K562 (cell line): ENCODE measurements around the gene CCDC192. TPM values are rescaled to one million over a fixed set of nuclear protein-coding genes. Genes with fewer than 3 reads are reported as not detected.
"Not testable (repeated sequence)": the region's sequence is repeated elsewhere in the genome, so short reads cannot be mapped to it uniquely, and the experiment has no call there.

Experiments
- CXXC5 ChIP-seq: fragments of 250-450 bp; sonication (Bioruptor Pico); IDR thresholded peaks from 2 replicates; pipeline ENCODE4 v1.8.0; 2022; ENCODE audit warnings: inconsistent platforms, mild to moderate bottlenecking, moderate library complexity
- EHMT2 ChIP-seq: fragments of 450-650 bp; IDR thresholded peaks from 2 replicates; pipeline ENCODE4 v1.6.1; 2018; ENCODE audit warnings: antibody characterized with exemption
- EP400 ChIP-seq: fragments of 450-650 bp; IDR thresholded peaks from 2 replicates; pipeline ENCODE4 v1.6.1; 2017; ENCODE audit warnings: antibody characterized with exemption, mild to moderate bottlenecking, moderate library complexity
- FOXA3 ChIP-seq, 2 experiments: fragments of 450-650 bp in 1 of 2; sonication (generic) in 1 of 2; formaldehyde crosslinking; IDR thresholded peaks in 1 of 2; conservative IDR thresholded peaks in 1 of 2; 2 replicates each; pipeline versions ENCODE4 v1.4.0 to v1.8.0; 2020 to 2022; ENCODE audit warnings: mild to moderate bottlenecking in 2 of 2, missing genetic modification reagents in 1 of 2
- L3MBTL2 ChIP-seq: fragments of 450-650 bp; IDR thresholded peaks from 2 replicates; pipeline ENCODE4 v1.6.1; 2016; ENCODE audit warnings: mild to moderate bottlenecking, moderate library complexity
- SUPT5H ChIP-seq: fragments of 450-650 bp; IDR thresholded peaks from 2 replicates; pipeline ENCODE4 v1.6.1; 2016
- polyA plus RNA-seq, 8 experiments: library from polyadenylated mRNA; depleted of rRNA in 4 of 8; stranded (reverse) in 5 of 8; unstranded in 3 of 8; fragments of >200 nt; fragmentation: Nextera tagmentation in 2 of 8; fragmentation: Illumina TruSeq in 1 of 8; extraction: Ambion mirVana in 2 of 8; extraction: Trizol in 1 of 8; gene quantifications; 2 replicates each; pipeline versions ENCODE4 v1.2.1 to v1.2.3, GENCODE V29; 2011 to 2014; ENCODE audit warnings: inconsistent platforms in 1 of 8, missing spikeins in 1 of 8
- total RNA-seq, 7 experiments: library from RNA; depleted of rRNA in 6 of 7; stranded (reverse); fragments of >200 nt in 6 of 7; fragmentation: Illumina TruSeq in 2 of 7; extraction: Trizol in 2 of 7; gene quantifications; 2 replicates each; pipeline versions ENCODE4 v1.2.1 to v1.2.3, GENCODE V29; 2011 to 2021; ENCODE audit warnings: low replicate concordance in 1 of 7
- TF ChIP-seq, protein P1 (sequence below): fragments of 450-650 bp; IDR thresholded peaks from 2 replicates; pipeline ENCODE4 v1.6.1; 2016; ENCODE audit warnings: mild to moderate bottlenecking, moderate library complexity
- TF ChIP-seq, protein P2 (sequence below): fragments of 450-650 bp; formaldehyde crosslinking; IDR thresholded peaks from 2 replicates; pipeline ENCODE4 v1.4.0; 2020; ENCODE audit warnings: mild to moderate bottlenecking, moderate library complexity
- TF ChIP-seq, protein P3 (sequence below), 2 experiments: fragments of 250-450 bp in 1 of 2; fragments of 450-650 bp in 1 of 2; sonication (Bioruptor Pico) in 1 of 2; IDR thresholded peaks; 2 replicates each; pipeline versions ENCODE4 v1.6.1 to v1.8.0; 2016 to 2021; ENCODE audit warnings: mild to moderate bottlenecking in 2 of 2, moderate library complexity in 2 of 2, missing compliant biosample characterization in 1 of 2, missing genetic modification characterization in 1 of 2

Gene CCDC192
- total and polyA plus RNA-seq, 9 of the 15 experiments (the other 6 are each of a cell fraction or from before 2014, with no cell fraction given): 0.21 to 0.66 (median 0.38) TPM; not detected in 2

DNA sequence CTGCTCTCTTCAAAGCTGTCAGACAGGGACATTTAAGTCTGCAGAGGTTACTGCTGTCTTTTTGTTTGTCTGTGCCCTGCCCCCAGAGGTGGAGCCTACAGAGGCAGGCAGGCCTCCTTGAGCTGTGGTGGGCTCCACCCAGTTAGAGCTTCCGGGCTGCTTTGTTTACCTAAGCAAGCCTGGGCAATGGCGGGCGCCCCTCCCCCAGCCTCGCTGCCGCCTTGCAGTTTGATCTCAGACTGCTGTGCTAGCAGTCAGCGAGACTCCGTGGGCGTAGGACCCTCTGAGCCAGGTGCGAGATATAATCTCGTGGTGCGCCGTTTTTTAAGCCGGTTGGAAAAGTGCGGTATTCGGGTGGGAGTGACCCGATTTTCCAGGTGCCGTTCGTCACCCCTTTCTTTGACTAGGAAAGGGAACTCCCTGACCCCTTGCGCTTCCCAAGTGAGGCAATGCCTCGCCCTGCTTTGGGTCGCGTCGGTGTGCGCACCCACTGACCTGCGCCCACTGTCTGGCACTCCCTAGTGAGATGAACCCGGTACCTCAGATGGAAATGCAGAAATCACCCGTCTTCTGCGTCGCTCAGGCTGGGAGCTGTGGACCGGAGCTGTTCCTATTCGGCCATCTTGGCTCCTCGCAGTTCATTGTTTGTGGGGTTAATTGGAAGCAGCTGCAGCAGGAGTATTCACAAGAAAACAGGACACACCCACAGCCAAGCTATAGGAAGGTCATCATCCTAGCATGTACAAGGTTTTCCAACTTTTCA is 49.5 kb downstream of the CCDC192 start (continued):
- TF ChIP-seq, protein P1, sequence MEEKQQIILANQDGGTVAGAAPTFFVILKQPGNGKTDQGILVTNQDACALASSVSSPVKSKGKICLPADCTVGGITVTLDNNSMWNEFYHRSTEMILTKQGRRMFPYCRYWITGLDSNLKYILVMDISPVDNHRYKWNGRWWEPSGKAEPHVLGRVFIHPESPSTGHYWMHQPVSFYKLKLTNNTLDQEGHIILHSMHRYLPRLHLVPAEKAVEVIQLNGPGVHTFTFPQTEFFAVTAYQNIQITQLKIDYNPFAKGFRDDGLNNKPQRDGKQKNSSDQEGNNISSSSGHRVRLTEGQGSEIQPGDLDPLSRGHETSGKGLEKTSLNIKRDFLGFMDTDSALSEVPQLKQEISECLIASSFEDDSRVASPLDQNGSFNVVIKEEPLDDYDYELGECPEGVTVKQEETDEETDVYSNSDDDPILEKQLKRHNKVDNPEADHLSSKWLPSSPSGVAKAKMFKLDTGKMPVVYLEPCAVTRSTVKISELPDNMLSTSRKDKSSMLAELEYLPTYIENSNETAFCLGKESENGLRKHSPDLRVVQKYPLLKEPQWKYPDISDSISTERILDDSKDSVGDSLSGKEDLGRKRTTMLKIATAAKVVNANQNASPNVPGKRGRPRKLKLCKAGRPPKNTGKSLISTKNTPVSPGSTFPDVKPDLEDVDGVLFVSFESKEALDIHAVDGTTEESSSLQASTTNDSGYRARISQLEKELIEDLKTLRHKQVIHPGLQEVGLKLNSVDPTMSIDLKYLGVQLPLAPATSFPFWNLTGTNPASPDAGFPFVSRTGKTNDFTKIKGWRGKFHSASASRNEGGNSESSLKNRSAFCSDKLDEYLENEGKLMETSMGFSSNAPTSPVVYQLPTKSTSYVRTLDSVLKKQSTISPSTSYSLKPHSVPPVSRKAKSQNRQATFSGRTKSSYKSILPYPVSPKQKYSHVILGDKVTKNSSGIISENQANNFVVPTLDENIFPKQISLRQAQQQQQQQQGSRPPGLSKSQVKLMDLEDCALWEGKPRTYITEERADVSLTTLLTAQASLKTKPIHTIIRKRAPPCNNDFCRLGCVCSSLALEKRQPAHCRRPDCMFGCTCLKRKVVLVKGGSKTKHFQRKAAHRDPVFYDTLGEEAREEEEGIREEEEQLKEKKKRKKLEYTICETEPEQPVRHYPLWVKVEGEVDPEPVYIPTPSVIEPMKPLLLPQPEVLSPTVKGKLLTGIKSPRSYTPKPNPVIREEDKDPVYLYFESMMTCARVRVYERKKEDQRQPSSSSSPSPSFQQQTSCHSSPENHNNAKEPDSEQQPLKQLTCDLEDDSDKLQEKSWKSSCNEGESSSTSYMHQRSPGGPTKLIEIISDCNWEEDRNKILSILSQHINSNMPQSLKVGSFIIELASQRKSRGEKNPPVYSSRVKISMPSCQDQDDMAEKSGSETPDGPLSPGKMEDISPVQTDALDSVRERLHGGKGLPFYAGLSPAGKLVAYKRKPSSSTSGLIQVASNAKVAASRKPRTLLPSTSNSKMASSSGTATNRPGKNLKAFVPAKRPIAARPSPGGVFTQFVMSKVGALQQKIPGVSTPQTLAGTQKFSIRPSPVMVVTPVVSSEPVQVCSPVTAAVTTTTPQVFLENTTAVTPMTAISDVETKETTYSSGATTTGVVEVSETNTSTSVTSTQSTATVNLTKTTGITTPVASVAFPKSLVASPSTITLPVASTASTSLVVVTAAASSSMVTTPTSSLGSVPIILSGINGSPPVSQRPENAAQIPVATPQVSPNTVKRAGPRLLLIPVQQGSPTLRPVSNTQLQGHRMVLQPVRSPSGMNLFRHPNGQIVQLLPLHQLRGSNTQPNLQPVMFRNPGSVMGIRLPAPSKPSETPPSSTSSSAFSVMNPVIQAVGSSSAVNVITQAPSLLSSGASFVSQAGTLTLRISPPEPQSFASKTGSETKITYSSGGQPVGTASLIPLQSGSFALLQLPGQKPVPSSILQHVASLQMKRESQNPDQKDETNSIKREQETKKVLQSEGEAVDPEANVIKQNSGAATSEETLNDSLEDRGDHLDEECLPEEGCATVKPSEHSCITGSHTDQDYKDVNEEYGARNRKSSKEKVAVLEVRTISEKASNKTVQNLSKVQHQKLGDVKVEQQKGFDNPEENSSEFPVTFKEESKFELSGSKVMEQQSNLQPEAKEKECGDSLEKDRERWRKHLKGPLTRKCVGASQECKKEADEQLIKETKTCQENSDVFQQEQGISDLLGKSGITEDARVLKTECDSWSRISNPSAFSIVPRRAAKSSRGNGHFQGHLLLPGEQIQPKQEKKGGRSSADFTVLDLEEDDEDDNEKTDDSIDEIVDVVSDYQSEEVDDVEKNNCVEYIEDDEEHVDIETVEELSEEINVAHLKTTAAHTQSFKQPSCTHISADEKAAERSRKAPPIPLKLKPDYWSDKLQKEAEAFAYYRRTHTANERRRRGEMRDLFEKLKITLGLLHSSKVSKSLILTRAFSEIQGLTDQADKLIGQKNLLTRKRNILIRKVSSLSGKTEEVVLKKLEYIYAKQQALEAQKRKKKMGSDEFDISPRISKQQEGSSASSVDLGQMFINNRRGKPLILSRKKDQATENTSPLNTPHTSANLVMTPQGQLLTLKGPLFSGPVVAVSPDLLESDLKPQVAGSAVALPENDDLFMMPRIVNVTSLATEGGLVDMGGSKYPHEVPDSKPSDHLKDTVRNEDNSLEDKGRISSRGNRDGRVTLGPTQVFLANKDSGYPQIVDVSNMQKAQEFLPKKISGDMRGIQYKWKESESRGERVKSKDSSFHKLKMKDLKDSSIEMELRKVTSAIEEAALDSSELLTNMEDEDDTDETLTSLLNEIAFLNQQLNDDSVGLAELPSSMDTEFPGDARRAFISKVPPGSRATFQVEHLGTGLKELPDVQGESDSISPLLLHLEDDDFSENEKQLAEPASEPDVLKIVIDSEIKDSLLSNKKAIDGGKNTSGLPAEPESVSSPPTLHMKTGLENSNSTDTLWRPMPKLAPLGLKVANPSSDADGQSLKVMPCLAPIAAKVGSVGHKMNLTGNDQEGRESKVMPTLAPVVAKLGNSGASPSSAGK: peak; percentile 39; the same call in 1 of the 2 replicates
- TF ChIP-seq SUPT5H: 0 out of 2 replicates have a peak, but pooled peaks have one; percentile 31
- peak; percentile 68 for TF ChIP-seq EP400
- TF ChIP-seq, protein P2, sequence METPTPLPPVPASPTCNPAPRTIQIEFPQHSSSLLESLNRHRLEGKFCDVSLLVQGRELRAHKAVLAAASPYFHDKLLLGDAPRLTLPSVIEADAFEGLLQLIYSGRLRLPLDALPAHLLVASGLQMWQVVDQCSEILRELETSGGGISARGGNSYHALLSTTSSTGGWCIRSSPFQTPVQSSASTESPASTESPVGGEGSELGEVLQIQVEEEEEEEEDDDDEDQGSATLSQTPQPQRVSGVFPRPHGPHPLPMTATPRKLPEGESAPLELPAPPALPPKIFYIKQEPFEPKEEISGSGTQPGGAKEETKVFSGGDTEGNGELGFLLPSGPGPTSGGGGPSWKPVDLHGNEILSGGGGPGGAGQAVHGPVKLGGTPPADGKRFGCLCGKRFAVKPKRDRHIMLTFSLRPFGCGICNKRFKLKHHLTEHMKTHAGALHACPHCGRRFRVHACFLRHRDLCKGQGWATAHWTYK (CRISPR knock-in tag): 0 out of 2 replicates have a peak, but pooled peaks have one; percentile 24
- TF ChIP-seq, protein P3, sequence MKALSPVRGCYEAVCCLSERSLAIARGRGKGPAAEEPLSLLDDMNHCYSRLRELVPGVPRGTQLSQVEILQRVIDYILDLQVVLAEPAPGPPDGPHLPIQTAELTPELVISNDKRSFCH (CRISPR knock-in tag; IDR thresholded peaks at IDR 0.05): not testable (repeated sequence)
- TF ChIP-seq, protein P3 (tag; IDR thresholded peaks at IDR 0.05): 0 out of 2 replicates have a peak, but pooled peaks have one; percentile 46
- peak in 1 of 2 experiments; percentile 95; a peak in 2 of 4 replicates for TF ChIP-seq FOXA3 (CRISPR knock-in tag; conservative IDR thresholded peaks at IDR 0.05 in 1 of 2, IDR thresholded peaks at IDR 0.05 in 1 of 2)
- TF ChIP-seq CXXC5 (CRISPR knock-in tag): 0 out of 2 replicates have a peak, but pooled peaks have one; percentile 22
- TF ChIP-seq EHMT2: peak; percentile 62; the same call in 1 of the 2 replicates
- peak; percentile 53 for TF ChIP-seq L3MBTL2
